IPS-NIHi7 (cell line): ENCODE data around the gene CDC14B.

Source experiments
- DNase-seq: peaks from one replicate; pipeline ENCODE4 v3.0.0; 2012; ENCODE audit warnings: mixed read lengths; ENCODE audit errors: extremely low spot score

CDC14B gene

GRCh38 chr9:96485280-96485679 is 134.4 kb downstream of the CDC14B start:
- DNase-seq = no peak

- DNase-seq = no peak
These were observed 135.1 kb downstream of the CDC14B start for GRCh38 chr9:96484521-96484931.

GRCh38 chr9:96483733-96484390 is 135.8 kb downstream of the CDC14B start:
- DNase-seq = no peak

GRCh38 chr9:96483197-96483596 is 136.4 kb downstream of the CDC14B start:
- no peak for DNase-seq

- DNase-seq = no peak
These were observed 137.2 kb downstream of the CDC14B start for GRCh38 chr9:96482476-96482875.

- no peak for DNase-seq
These were observed 138.9 kb downstream of the CDC14B start for GRCh38 chr9:96480736-96481135.

- no peak for DNase-seq
These were observed 140.7 kb downstream of the CDC14B start for GRCh38 chr9:96478829-96479371.

GRCh38 chr9:96476591-96476990 is 143.1 kb downstream of the CDC14B start:
- DNase-seq = no peak

GRCh38 chr9:96476013-96476412 is 143.6 kb downstream of the CDC14B start:
- DNase-seq = no peak

GRCh38 chr9:96467784-96468183 is 151.9 kb downstream of the CDC14B start:
- no peak for DNase-seq

- no peak for DNase-seq
These were observed 155.2 kb downstream of the CDC14B start for GRCh38 chr9:96464426-96464825.

- no peak for DNase-seq
These were observed 157.1 kb downstream of the CDC14B start for GRCh38 chr9:96462541-96462940.

GRCh38 chr9:96461336-96461735 is 158.3 kb downstream of the CDC14B start:
- no peak for DNase-seq

- no peak for DNase-seq
These were observed 158.8 kb downstream of the CDC14B start for GRCh38 chr9:96460882-96461281.

GRCh38 chr9:96460470-96460869 is 159.2 kb downstream of the CDC14B start:
- no peak for DNase-seq

- no peak for DNase-seq
These were observed 160.2 kb downstream of the CDC14B start for GRCh38 chr9:96459268-96460007.

- DNase-seq = no peak
These were observed 161.4 kb downstream of the CDC14B start for GRCh38 chr9:96458226-96458625.

- DNase-seq = no peak
These were observed 162.4 kb downstream of the CDC14B start for GRCh38 chr9:96457266-96457665.

GRCh38 chr9:96453625-96454024 is 166.0 kb downstream of the CDC14B start:
- peak; percentile 27 for DNase-seq

GRCh38 chr9:96450613-96451528 is 168.8 kb downstream of the CDC14B start:
- peak; percentile 46 for DNase-seq
